RKO (cell line): Measurements from ENCODE around the gene FAM193A.
"Not testable (repeated sequence)": the region's sequence is repeated elsewhere in the genome, so short reads cannot be mapped to it uniquely, and the experiment has no call there.

Experiments used
- DNase-seq: peaks from one replicate; pipeline ENCODE4 v3.0.0-alpha.2; 2016; ENCODE audit warnings: low spot score

FAM193A gene

GRCh38 chr4:2514944-2515343, 21.5 kb upstream of the FAM193A start:
- DNase-seq = not testable (repeated sequence)

DNA sequence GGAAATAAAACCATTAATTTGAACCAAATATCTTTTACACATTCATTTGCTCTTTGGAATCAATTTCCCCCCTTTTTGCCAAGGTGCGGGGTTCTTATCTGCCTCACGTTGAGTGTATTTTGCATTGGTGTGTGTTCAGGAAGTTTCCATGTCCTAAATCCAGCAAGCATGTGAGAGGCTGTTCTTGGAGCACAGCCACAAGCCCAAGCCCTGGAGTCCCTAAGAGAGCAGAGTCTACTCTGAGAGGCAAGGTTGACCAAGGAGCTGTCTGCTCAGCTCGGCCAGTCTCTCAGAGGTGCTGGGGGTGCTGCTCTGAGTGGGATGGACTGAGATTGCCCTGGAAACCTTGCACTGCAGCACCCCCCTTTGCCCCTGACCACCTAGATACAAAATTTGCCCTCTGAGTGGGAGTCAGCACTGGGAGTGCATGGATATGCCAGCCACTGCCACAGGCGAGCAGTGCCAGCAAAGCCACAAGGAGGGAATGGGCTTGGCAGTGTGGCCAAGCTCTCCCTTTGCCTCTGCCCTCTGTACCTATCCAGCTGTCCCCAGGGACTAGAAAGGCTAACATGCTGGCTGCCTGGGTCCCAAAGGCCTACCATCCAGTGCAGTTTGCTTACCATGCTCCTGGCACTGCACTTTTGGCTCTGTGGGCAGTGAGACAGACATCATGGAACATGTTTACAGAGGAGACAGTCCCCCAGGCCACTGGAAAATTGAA, 20.5 kb upstream of the FAM193A start:
- DNase-seq = no peak

- DNase-seq = no peak
Observed at GRCh38 chr4:2516635-2517034, 19.8 kb upstream of the FAM193A start.

- DNase-seq = no peak
Observed at GRCh38 chr4:2526559-2526958, 9.9 kb upstream of the FAM193A start.

GRCh38 chr4:2534904-2535375, 1.5 kb upstream of the FAM193A start:
- DNase-seq = peak; percentile 14

DNA sequence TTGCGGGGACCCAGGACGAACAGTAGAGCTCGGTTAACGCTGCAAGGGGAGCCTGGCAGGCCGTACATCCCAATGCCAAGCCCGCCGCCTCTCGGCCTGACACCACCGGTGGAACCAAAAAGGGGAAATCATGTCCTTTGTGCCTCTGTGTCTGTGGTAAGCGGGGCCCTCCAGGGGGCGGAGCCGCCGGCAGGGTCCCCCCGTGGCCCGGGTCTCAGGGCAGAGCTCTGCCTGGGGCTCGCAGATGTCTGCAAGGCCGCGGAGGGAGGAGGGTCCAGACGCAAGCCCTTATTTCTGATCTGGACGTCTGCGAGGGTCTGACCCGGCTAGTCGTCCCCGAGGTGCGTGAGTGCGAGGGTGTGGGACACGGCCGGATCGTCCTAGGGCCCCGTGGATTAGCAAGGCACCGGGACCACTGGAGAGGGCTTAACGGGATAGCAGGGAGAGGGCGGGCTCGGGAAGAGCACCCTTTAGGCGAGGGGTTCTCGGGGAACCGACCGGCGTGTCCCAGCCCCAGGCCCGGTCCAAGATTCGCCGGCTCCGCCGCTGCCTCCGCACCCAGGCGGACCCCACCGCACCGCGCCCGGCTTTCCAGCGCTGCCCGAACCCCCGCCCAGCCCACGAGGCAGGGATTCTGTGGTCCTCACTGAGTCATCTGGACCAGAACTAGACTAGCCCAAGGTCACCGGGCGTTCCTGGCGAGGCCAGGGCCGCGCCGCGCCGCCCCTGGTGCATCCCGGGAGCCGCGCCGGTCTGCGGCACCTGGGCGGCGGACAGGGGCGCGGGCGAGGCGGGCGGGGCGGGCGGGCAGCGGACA, 863 bp upstream of the FAM193A start:
- DNase-seq = peak; percentile 19

GRCh38 chr4:2537011-2537830, 774 bp downstream of the FAM193A start:
- DNase-seq = peak; percentile 36

DNA sequence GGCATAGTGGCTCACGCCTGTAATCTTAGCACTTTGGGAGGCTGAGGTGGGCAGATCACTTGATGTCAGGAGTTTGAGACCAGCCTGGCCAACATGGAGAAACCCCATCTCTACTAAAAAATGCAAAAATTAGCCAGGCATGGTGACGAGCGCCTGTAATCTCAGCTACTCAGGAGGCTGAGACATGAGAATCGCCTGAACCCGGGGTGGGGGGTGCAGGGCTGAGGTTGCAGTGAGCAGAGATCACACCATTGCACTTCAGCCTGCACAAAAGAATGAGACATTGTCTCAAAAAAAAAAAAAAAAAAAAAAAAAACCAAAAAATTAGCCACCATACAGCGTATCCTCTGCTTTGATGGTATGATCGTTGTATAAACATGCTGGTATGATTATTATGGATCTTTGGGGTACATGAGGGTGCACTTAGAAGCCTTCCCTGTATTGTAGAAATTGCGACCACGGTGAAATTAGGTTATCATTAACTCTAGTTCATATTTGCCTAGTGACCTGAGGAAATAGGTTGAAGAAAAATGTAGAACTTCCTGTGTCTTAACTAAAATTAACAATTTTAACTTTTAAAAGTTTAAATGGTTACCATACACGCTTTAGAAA, 7.2 kb downstream of the FAM193A start:
- DNase-seq = not testable (repeated sequence)

GRCh38 chr4:2545321-2546013, 9.0 kb downstream of the FAM193A start:
- peak; percentile 40 for DNase-seq

- no peak for DNase-seq
Observed at GRCh38 chr4:2546286-2546823, 9.9 kb downstream of the FAM193A start.

DNA sequence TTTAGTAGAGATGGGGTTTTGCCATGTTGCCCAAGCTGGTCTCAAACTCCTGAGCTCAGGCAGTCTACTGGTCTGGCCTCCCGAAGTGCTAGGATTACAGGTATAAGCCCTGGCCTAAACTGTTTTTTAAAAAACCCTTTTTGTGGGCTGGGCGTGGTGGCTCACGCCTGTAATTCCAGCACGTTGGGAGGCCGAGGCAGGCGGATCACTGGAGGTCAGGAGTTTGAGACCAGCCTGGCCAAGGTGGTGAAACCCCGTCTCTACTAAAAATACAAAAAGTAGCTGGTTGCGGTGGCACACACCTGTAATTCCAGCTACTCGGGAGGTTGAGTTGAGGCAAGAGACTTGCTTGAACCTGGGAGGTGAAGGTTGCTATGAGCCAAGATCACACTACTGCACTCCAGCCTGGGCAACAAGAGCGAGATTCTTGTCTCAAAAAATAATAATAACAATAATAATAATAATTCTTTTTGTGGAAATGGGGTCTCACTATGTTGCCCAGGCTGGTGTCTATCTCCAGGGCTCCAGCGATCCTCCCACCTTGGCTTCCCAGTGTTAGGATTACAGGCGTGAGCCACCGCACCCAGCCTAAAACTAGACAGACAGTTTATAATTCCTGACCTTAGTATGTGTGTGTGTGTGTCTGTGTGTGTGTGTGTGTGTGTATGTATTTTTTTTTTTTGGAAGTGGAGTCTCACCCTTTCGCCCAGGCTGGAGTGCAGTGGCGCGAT, 10.7 kb downstream of the FAM193A start:
- not testable (repeated sequence) for DNase-seq

DNA sequence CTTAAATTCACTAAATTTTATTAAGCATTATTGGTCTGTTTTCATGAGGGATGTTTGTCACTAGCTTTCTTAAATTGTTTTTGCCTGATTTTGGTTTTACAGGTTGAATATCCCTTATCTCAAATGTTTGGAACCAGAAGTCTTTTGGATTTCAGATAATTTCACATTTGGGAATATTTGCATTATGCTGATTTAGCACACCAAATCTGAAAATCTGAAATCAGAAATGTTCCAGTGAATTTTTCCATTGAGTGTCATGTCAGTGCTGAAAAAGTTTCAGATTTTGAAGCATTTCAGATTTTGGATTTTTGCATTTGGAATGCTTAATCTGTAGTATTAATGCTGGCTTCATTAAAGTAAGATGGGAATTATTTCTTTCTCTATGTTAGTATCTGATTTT, 14.7 kb downstream of the FAM193A start:
- no peak for DNase-seq

DNA sequence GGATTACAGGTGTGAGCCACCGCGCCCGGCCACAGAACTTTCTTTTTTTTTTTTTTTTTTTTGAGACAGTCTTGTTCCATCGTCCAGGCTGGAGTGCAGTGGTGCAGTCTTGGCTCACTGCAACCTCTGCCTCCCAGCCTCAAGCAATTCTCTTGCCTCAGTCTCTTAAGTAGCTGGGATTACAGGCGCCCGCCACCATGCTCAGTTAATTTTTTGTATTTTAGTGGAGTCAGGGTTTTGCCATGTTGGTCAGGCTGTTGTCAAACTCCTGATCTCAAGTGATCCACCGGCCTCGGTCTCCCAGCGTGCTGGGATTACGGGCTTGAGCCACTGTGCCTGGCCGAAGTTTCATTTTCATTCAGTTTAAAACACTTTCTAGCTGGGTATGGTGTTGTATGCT, 16.4 kb downstream of the FAM193A start:
- no peak for DNase-seq

DNA sequence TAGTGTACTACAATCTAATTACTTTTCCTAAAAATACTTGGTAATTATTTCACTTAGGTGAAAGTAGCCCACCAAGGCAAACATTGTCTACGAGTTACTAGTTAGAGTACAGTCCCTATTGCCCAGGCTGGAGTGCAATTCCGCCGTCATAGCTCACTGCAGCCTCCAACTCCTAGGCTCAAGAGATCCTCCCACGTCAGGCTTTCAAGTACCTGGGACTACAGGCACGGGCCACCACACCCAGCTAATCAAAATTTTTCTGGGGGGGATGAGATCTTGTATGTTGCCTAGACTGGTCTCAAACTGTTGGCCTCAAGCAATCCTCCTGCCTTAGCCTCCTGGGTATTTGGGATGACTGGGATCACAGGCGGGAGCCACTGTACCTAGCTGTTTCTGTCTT, 21.9 kb downstream of the FAM193A start:
- DNase-seq = no peak

GRCh38 chr4:2560167-2560566, 23.7 kb downstream of the FAM193A start:
- DNase-seq = no peak

DNA sequence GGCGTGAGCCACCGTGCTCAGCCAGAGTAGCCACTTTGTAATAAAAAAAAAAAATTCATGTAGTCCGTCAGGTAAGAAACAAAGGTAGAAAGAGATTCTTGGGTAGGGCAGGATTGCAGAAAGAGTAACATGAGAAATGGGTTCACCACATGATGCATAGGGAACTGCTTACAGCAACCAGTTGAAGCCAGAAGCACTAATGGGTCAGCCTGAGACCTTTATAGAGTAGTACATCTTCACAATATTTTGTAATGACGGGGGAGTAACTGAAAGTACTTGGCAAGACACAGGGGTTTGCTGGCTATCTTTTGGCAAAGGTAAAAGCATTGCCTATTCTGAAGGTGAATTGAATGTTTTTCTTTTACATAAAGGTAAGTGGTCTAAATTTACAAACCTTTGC, 29.1 kb downstream of the FAM193A start:
- DNase-seq = no peak

- no peak for DNase-seq
Observed at GRCh38 chr4:2570036-2570435, 33.6 kb downstream of the FAM193A start.

- DNase-seq = no peak
Observed at GRCh38 chr4:2570551-2571222, 34.2 kb downstream of the FAM193A start.

DNA sequence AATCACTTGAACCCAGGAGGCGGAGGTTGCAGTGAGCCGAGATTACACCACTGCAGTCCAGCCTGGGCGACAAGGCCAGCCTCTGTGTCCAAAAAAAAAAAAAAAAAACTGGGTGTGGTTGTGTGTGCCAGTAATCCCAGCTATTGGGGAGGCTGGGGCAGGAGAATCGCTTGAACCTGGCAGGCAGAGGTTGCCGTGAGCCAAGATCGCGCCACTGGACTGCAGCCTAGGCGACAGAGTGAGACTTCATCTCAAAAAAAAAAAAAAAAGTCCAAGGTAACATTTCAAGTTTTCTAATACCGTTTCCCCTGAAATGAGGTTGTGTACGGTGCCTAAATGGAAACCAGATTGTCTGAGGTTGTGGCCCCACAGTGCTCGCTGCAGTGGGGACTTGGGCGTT, 35.6 kb downstream of the FAM193A start:
- DNase-seq = no peak

- DNase-seq = no peak
Observed at GRCh38 chr4:2572866-2573265, 36.4 kb downstream of the FAM193A start.
